ENCODE measurements around the gene PLIN1. TPM values are rescaled to one million over a fixed set of nuclear protein-coding genes. Genes with fewer than 3 reads are reported as not detected.

Gene PLIN1
- total RNA-seq, 1 donor from 2014 or later: 1.3 TPM

- no peak for TF ChIP-seq CTCF (IDR thresholded peaks at IDR 0.05)
- intact Hi-C loops (cut with DNase I): no loop called here
- no peaks in the 10 kb centered on the region for H3K9me3 ChIP-seq
- no peaks in the 10 kb centered on the region for H3K4me1 ChIP-seq
- H3K36me3 ChIP-seq: no peaks in the 10 kb centered on the region
- no peaks in the 10 kb centered on the region for H3K27me3 ChIP-seq (ENCODE audit: low read depth)
- ATAC-seq (peak; percentile 5 to 8), DNase-seq (no peak)
- no peak overlapping the region for H3K27ac ChIP-seq
- no peak overlapping the region for H3K4me3 ChIP-seq
Measured at GRCh38 chr15:89646416-89647141, 32.6 kb downstream of the PLIN1 start.

- intact Hi-C loops (cut with DNase I): no loop called here
- Histone ChIP-seq H3K4me3 (no peak overlapping the region), H3K9me3 (no peaks in the 10 kb centered on the region), H3K27ac (no peak overlapping the region), H3K4me1 (no peaks in the 10 kb centered on the region), H3K36me3 (no peaks in the 10 kb centered on the region), H3K27me3 (ENCODE audit: low read depth) (no peaks in the 10 kb centered on the region)
- TF ChIP-seq CTCF (IDR thresholded peaks at IDR 0.05): no peak
- no peak for ATAC-seq
- no peak for DNase-seq
Measured at GRCh38 chr15:89645680-89646079, 33.5 kb downstream of the PLIN1 start.

GRCh38 chr15:89642106-89642505 lies 37.1 kb downstream of the PLIN1 start:
- H3K27me3 ChIP-seq (ENCODE audit: low read depth): no peaks in the 10 kb centered on the region
- no peak overlapping the region for H3K4me3 ChIP-seq
- no peaks in the 10 kb centered on the region for H3K36me3 ChIP-seq
- H3K27ac ChIP-seq: no peak overlapping the region
- ATAC-seq (peak in 1 of 2 donors; percentile 11), DNase-seq (no peak)
- no peaks in the 10 kb centered on the region for H3K4me1 ChIP-seq
- no peak for TF ChIP-seq CTCF (IDR thresholded peaks at IDR 0.05)
- intact Hi-C loops (cut with DNase I): no loop called here
- H3K9me3 ChIP-seq: no peaks in the 10 kb centered on the region

GRCh38 chr15:89641053-89641452 lies 38.1 kb downstream of the PLIN1 start:
- TF ChIP-seq CTCF (IDR thresholded peaks at IDR 0.05): no peak
- Histone ChIP-seq H3K9me3 (no peaks in the 10 kb centered on the region), H3K4me1 (no peaks in the 10 kb centered on the region), H3K36me3 (no peaks in the 10 kb centered on the region), H3K27ac (no peak overlapping the region), H3K4me3 (no peak overlapping the region), H3K27me3 (ENCODE audit: low read depth) (no peaks in the 10 kb centered on the region)
- DNase-seq: no peak
- intact Hi-C loops (cut with DNase I): no loop called here
- ATAC-seq: no peak

GRCh38 chr15:89640245-89640644 lies 38.9 kb downstream of the PLIN1 start:
- intact Hi-C loops (cut with DNase I): no loop called here
- no peak overlapping the region for H3K4me3 ChIP-seq
- ATAC-seq (no peak), DNase-seq (no peak)
- H3K27ac ChIP-seq: no peak overlapping the region
- no peaks in the 10 kb centered on the region for H3K36me3 ChIP-seq
- TF ChIP-seq CTCF (IDR thresholded peaks at IDR 0.05): no peak
- no peaks in the 10 kb centered on the region for H3K9me3 ChIP-seq
- no peaks in the 10 kb centered on the region for H3K27me3 ChIP-seq (ENCODE audit: low read depth)
- H3K4me1 ChIP-seq: no peaks in the 10 kb centered on the region

All from lower lobe of right lung (tissue), 2 donors.